ENCODE data around the gene COMP.

COMP gene

DNA sequence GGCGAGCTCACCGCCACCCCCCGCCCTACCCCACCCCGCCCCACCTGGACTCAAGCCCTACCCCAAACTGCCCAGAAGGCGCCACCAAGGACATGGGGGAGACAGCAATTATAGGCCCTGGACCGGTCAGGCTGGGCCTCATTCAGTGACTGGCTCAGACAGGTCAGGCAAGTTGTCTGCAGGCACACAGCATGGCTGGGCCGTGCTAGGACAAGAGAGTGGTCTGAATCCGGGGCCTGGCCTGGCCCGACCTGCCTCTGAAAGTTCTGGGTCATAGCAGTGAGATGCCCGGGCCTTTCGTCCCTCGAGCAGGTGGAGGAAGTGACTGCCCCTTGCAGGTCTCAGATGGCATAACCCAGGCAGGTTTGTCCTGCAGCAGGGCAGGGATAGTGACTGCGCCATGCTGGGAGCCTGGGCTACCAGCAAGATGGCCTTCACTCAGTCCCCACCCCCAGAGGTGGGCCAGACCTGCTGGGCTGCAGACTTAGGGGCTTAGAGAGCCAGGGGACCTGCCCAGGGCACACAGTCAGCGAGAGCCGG is 21.0 kb downstream of the COMP start:
- no peak for DNase-seq (ENCODE audit: low read depth, low spot score)

- DNase-seq (ENCODE audit: low read depth, low spot score), result no peak
Observed at GRCh38 chr19:18768997-18769891, 21.9 kb downstream of the COMP start.

GRCh38 chr19:18768046-18768771 is 22.9 kb downstream of the COMP start:
- DNase-seq (ENCODE audit: low read depth, low spot score), result no peak

- no peak for DNase-seq (ENCODE audit: low read depth, low spot score)
Observed at GRCh38 chr19:18765224-18765623, 25.9 kb downstream of the COMP start.

GRCh38 chr19:18764591-18765051 is 26.5 kb downstream of the COMP start:
- DNase-seq (ENCODE audit: low read depth, low spot score), result no peak

DNA sequence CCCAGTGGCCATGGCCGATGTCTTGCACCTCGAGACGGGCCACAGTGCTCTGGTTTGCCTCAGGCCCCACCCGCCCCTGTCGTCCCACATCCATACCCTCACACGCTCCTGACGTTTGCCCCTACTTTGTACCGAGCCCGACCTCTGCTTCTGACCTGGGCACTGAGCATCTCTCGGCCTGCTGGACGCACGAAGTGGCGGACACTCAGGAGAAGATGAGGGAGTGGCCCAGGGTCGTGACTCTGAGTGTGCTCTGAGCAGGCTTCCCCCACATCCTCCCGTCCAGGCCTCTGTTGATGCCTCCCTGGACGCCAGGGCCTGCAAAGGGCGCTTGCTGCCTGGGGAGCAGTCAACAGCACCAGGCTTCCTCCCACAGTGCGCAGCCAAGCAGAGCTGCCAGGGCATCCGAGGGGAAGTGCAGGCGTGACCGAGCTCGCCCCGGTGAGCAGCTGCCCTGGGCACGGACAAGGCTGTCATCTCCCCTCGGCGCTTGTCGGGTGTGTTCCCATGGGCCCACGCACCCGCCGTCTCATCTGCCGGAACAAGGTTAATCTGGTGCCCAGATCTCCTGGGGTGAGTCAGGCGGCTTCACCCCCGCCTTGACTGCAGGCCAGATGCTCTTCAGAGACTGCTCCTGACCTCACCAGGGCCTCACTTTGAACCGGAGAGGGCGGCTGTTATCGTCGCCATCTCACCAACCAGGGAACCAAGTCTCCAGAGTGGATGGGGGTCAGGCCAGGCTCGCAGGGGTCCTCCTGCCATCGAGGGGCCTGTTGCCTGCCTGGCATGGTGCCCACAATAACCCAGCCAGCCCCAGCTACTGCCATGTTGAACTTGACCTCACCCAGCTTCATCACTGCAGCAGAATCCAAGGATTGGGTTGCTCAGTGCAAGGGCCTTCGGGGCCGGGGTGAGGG is 27.2 kb downstream of the COMP start:
- DNase-seq (ENCODE audit: low read depth, low spot score), result no peak

- DNase-seq (ENCODE audit: low read depth, low spot score), result no peak
Observed at GRCh38 chr19:18762125-18763023, 28.7 kb downstream of the COMP start.

DNA sequence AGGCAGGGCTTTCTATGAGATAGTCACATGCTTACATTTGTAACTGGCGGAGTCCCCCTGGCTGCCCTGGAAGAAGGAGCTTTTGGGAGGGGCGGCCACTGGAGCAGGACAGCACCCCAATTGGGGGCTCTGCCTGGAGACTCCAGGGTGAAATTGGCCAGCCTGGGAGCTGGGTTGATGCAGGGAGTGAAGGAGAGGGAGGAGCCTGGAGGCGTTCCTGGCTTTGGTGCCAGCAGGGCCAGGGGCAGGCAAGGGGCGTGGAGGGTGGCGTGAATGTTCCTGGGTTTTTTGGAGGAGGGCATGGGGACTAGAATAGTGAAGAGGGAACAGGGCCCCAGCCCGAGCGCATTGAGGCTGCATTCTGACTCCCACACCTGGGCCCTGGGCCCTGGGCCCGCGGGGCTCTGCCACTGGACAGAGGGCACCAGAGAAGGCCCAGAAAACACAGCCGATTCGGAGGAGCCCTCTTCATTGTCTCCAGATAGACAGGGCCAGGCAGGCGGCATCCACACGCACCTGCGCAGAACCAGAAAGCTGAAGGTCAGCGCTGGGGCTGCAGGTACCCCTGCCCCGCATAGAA is 29.5 kb downstream of the COMP start:
- DNase-seq (ENCODE audit: low read depth, low spot score), result no peak

DNA sequence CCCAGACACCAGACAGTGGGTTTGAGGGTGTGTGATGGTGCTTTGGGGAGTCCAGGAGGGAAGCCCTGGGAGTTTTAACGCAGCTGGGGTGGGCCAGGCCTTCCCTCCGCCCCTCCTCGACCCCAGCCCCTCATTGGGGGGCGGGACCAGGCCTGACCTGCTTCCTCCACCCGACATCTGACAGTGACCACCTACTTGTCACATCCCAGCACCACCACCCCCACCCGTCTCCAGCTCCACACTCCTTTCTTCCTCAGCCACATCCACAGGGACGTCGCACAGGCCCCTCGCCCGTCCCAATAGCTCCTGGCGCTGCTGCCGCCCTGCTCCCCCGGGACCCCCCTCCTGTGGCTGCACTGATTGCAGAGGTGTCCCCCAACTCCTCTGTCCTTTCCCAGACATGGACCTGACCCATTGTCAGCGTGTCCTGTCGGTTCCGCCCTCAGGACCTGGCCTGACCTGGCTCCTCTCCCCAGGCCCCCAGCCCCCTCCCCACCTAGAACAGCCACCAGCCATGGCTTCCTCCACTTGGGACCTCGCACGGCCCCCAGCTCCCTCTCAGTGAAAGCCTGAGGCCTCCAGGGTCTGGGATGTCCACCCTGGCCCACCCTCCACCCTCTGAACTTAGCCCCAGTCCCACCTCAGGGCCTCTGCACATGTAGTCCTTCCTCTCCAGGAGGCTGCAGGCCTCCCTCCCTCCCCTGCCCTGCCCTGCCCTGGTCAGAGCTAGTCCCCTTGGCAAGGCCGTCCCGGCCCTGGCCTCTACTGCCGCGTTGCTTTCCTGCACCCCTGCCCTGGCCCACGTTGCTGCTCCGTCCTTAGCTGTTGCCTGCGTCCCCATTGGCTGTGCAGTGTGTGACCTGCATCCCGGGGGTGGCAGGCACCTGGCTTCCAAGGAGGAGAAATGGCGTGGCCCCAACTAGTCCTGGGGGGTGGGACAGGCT is 30.4 kb downstream of the COMP start:
- no peak for DNase-seq (ENCODE audit: low read depth, low spot score)

DNA sequence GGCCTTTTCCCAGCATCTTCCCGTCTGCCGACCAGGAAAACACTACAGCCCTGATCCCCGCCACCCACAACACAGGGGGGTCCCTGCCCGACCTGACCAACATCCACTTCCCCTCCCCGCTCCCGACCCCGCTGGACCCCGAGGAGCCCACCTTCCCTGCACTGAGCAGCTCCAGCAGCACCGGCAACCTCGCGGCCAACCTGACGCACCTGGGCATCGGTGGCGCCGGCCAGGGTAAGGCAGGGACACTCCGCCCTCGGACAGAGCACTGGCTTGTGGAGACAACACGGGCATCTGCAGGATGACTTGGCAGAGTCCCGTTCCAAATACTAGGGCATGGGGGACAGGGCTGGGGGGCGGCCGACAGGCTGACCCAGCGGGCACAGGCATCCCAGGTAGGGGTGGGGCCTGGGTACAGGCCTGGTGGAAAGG is 31.1 kb downstream of the COMP start:
- no peak for DNase-seq (ENCODE audit: low read depth, low spot score)

DNA sequence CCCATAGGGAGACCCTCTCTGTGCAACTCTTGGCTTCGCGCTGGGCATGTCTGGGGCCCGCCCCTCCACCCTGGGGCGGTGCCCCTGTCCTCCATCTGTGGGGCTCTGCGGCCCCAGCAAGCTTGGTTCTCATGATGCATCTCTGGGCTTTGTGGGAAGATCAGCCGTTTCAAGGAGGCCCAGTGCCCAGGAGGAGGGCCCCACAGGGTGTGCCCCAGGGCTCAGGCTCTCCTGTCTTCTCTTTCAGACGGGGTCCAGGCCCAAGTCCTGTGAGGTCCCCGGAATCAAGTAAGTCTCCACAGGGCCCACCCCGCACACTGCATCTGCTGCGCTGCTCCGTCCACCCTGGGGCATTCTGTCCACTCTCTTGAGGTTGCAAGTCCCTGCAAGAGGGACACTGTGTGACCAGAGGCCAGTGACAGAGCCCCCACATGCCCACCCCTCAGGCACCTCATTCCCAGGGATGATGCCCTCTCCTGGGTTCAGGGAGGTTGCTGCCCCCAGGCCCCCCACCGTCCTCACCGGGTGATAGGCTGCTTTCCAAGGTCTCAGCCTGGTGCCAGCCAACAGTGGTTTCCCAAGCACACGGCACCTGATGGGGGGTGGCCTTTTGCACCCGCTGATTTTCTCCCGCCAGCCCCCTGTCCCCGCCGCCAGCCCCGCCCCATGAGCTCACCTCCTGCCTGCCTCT is 31.7 kb downstream of the COMP start:
- no peak for DNase-seq (ENCODE audit: low read depth, low spot score)

GRCh38 chr19:18756896-18757295 is 34.2 kb downstream of the COMP start:
- DNase-seq (ENCODE audit: low read depth, low spot score), result no peak

- no peak for DNase-seq (ENCODE audit: low read depth, low spot score)
Observed at GRCh38 chr19:18754501-18754900, 36.6 kb downstream of the COMP start.

GRCh38 chr19:18751571-18751970 is 39.5 kb downstream of the COMP start:
- no peak for DNase-seq (ENCODE audit: low read depth, low spot score)

DNA sequence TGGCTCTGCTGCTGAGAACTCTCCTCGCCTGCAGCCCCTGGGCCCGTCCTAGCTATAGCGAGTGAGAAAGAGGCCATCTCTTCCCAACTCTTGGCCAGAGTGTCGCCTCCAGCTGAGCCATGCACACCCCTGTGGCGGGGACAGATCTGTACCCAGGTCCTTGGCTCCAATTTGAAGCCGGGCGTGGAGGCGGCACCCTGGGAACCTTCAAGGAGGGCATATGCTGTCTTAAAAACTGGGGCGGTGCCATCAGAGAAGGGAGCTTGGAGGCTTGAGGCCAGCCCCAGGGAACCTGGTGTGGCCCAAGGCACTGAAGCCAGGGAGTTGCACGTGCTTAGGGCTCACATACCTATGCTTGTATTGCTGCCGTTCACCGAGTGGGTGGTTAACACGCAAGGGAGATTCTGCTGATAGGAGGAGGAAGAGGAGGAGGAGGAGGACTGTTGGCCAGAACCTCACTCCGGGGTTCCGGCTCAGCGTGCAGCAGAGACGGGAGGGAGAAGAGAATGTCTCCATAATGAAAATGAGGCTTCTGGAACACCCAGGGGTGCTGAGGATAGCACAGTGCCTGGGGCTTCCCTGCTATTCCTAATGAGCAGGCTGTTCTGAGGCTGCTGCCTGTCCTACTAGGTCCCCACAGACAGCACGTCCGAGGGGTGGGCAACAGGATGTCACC is 40.7 kb downstream of the COMP start:
- no peak for DNase-seq (ENCODE audit: low read depth, low spot score)

- DNase-seq (ENCODE audit: low read depth, low spot score), result no peak
Observed at GRCh38 chr19:18749362-18750231, 41.5 kb downstream of the COMP start.

Measured in activated naive CD8-positive, alpha-beta T cell treated with anti-CD3 and anti-CD28 coated beads, Interleukin-2, amount 50 U/mL, for 16 hours (primary cell).